OCI-M1 (cell line): ENCODE results near the gene DIABLO.
"Not testable (repeated sequence)": the region's sequence is repeated elsewhere in the genome, so short reads cannot be mapped to it uniquely, and the experiment has no call there.

ENCODE experiments used
- DNase-seq: peaks from one replicate; lab custom pipeline; 2025; lab: John Stamatoyannopoulos, UW

The DIABLO gene

DNA sequence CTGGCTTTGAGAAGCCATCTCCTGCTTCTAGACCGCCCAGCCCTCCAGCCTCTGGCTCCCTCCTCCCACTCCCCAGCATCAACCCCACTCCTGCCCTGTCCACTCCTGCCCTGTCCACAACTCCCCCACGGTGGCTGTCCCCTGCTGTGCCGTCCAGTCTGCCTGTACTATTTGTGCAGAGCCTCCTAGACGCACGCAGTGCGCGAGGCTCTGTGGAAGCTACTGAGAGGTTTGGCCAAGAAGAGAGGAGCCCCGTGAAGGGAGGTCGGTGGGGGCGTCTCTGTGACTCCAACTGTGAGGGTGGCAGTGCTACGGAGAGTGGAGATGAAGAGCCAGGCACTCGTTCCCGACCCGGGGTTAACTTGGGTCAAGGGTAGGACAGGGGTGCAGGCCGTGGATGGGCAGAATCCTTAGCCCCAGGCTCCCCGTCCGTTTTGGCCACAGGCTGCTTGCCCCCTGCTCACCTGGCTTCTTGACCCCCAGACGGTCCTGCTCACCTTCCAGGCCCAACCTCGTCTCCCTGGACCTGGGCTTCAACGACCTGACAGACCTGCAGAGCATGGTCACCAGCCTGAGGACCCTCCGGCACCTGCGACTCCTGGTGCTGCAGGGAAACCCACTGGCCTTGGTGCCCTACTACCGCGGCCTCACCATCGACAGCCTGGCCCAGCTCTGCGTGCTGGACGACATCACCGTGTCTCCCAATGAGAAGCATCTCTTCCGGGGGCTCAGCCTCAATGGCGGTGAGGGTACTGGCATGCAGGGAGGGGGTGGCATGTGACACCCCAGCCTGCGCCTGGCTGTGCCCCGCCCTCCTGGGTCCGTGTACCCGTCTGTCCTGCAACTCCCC lies 36.0 kb downstream of the DIABLO start:
- DNase-seq = no peak

DNA sequence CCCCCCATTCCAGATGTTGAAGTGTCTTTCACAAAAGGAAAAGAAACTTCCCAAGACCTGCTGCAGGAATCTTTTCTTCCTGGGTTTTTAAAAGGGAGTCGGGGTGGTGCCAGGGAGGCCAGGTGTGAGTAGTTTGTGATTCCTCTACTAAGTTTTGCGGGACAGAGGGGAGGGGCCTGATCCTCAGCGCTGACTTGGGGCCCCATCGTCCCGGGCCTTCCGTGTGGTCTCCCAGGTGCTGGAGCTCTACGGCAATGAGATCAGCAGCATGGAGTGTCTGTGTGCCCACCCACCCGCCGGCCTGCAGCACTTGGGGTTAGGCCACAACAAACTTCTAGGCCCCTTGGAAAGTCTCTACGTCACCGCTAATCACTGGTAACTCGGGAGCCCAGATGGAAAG lies 38.4 kb downstream of the DIABLO start:
- DNase-seq = no peak

- DNase-seq = no peak
These were observed 40.3 kb downstream of the DIABLO start for GRCh38 chr12:122185494-122186082.

DNA sequence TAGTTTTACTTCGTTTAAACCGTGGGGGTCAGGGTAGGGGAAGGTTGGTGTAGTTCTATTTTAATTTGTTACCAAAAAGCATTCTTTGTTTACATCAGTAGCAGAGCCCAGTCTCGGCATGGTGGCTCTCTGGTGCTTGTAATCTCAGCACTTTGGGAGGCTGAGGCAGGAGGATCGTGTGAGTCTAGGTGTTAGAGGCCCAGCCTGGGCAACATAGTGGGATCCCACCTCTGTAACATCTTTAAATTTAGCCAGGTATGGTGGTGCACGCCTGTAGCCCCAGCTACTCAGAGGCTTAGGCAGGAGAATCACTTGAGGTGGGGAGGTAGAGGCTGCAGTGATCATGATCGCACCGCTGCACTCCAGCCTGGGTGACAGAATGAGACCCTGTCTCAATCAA lies 40.8 kb downstream of the DIABLO start:
- no peak for DNase-seq

DNA sequence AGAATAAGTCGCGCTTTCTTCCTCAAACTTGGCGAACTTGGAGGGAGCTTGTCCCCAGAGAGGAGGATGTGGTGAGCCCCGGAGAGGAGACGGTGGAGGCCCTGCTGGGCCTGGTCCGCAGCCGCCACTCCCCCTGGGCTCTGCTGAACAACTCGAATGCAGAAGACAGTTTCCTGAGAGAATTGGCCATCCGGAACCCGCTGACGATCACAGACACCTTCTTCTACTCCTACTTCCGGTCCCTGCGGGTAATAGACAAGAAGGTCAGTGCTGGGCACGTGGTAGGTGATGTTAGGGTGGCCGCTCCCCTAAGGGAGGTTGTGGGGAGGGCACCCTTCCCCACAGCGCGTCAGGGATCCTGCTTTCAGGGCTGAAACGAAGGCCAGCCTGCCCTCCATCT lies 41.3 kb downstream of the DIABLO start:
- no peak for DNase-seq

DNA sequence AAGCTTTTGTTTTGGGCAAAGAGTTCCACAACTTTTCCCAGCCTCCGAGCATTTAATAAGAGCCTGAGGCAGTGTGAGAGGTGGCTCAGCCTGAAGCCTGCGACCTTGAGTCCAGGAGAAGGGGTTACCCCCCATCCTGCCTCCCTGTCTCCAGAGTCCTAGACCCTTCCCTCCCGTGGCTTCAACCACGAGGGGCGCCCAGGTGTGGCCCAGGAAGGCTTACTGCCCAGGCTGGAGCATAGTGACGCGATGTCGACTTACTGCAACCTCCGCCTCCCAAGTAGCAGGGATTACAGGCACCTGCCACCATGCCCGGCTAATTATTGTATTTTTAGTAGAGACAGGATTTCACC lies 42.3 kb downstream of the DIABLO start:
- DNase-seq = no peak

- DNase-seq = no peak
These were observed 42.8 kb downstream of the DIABLO start, which contains the start of gene LRRC43 for GRCh38 chr12:122182887-122183587. TSS of gene LRRC43 (plus strand) at chr12:122183123. CDS start at chr12:122183145, 22 bp downstream.

DNA sequence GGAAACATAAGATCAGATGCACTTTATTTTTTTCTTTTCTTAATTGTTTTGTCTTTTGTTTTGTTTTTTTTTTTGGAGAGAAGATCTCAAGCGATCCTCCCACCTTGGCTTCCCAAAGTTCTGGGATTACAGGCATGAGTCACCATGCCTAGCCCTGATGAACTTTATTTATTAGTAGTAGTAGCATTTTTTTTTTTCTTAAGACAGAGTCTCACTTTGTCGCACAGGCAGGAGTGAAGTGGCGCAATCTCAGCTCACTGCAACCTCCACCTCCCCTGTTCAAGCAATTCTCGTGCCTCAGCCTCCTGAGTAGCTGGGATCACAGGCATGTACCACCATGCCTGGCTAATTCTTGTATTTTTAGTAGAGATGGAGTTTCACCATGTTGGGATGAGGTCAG lies 49.4 kb downstream of the DIABLO start:
- not testable (repeated sequence) for DNase-seq

DNA sequence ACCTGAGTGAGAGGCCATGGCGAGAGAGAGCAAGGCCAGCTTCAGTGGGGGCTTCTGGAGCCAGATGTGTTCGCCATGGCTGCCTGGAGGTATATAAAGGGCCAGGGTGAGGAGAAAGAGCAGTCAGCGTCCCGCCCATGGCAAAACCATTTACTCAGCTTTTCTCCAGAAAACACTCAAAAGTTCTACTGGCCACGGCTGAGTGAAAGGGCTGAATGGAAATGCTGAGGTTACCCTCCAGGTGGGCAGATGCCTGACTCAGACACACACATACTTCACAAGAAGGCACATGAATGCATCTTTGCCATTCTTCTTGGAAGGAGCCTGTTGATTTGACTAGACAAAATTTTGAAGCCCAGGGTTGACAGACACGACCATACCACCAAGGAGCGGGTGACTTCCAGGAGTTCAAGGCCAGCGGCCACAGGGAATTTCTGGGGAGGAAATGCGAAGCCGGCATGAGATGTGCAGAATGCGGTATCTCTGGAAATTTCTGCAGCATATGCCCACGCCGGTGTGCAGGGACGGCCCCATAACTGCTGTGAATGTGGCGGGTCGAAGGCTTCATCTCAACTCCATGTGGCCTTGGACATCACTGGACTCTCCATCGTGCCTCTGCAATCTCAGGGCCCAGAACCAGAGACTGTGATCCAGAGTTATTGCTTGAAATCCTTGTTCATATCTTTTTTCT lies 51.6 kb downstream of the DIABLO start, which contains the start of gene IL31:
TSS of gene IL31 (minus strand) at position 67 of the 691 bp plus-strand sequence. CDS start at position 18, 49 bp downstream.
- no peak for DNase-seq

DNA sequence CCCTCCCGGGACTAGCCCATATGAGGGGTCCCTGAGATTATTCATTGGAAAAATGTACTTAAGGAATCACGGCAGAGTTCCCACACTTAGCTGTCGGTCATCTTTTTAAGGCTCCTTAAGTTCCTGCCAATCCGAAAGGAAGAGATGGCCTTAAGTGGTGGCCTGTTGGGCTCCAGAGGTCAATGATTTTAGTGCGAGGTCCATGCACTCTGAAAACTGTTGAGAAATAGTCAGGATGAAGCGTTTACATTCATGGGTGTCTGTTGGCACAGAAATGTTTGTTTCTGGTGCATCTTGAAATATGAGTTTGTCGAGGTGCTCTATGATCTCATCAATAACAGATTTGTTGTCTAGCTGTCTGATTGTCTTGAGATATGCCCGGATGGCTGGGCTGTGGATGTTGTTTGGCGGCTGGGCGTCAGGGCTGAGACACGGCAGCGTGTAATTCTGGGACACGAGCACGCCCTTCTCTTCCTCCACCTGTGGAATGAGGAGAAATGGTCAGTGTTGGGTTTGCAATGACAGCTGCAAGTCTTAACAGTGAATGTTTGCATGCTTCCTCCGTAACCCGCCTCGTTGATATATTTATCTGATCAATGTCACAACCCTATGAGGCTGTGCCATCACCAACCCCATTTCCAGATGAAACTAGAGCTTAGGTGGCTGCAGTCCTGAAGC lies 53.5 kb downstream of the DIABLO start:
- no peak for DNase-seq

GRCh38 chr12:122171399-122171798 lies 54.5 kb downstream of the DIABLO start:
- no peak for DNase-seq

- no peak for DNase-seq
These were observed 57.4 kb downstream of the DIABLO start for GRCh38 chr12:122168492-122168891.

DNA sequence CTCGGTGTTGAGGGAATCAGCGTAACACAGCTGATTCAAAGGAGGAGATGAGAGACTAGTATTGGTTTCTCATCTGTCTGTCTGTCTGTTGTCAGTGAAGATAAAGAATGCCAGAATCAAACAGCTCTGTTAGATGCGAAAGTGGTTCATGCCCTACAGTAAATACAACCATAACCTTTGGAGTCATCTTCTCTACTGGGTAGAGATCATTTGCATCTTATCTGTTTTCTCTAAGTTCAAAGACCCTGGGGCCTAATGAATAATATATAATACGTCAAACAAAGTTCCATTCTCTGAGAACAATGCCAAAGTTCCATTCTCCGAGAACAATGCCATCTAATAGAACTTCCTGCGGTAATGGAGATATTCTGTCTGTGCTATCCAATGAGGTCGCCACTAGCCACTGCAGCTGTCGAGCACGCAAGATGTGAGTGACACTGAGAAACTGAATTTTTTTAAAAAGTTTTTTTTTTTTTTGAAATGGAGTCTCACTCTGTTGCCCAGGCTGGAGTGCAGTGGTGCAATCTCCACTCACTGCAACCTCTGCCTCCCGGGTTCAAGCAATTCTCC lies 58.4 kb downstream of the DIABLO start:
- no peak for DNase-seq

DNA sequence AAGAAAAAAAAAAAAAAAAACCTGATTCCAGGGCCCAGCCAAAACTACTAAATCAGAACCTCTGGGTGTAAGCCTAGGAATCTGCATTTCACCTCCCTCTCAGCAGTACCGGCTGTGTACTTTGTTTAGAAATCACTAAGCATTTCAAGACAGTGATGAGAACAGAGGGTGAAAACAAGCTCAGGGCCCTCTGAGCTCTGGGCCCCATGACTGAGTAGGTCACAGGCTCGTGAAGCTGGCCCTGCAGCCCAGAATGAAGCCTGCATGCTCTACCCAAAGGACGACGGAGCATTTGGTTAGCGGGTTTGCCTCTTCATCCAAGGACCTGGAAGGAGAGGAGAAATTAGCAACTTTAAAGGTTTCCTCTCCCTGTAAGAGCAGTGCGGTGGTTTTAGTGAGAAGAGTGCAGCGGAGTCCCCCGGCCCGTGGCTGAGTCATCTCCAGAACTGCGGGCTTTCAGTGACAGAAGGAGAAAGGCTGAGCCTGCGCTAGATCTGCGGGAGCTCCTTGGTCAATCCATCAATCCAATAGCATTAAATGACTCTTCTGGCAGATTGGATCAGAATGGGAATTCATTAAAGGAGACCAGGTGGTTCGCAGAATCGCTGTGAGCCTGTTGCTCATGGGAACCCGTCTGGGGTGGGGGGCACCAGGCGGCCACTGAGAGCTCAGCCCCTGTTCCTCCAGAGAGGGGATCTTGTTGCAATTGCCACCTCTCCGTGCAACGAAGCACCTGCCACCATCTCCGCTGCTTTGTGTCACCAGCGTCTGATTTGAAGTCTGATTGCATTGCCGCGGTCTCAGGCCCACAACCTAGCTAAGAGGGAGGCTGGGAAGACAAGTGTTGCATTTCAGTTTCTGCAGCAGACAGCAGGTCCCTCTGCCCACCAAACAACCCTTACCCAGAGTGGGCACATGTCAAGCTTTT lies 59.2 kb downstream of the DIABLO start:
- DNase-seq = no peak

DNA sequence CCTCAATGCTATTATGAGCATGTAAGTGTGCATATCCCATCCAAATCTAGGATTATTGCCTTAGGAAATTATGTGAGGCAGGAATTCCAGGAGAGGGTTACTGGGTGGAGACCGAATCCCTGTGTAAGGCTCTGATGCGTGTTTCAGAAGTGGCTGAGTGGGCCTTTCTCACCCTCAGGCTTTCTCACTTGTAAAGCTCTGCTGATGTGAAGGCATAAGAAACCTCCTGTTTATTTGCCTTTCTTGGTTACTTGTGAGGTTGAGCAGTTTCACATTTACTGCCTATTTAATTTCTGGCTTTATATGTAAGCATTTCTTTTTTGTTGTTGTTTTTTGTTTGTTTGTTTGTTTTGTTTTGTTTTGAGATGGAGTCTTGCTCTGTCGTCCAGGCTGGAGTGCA lies 62.9 kb downstream of the DIABLO start:
- DNase-seq = no peak

DNA sequence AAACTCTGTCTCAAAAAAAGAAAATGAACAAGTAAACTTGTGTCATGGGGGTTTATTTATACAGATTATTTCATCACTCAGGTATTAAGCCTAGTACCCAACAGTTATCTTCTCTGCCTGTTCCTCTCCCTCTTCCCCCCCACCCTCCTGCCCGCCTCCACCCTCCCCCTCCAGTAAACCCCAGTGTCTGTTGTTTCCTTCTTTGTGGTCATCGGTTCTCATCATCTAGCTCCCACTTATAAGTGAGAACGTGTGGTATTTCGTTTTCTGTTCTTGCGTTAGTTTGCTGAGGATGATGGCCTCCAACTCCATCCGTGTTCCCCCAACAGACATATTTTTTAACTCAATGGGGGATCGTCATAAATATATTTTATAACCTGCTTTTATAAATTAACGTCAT lies 64.2 kb downstream of the DIABLO start:
- no peak for DNase-seq

GRCh38 chr12:122160761-122161160 lies 65.1 kb downstream of the DIABLO start:
- no peak for DNase-seq

GRCh38 chr12:122159882-122160281 lies 66.0 kb downstream of the DIABLO start:
- peak; percentile 18 for DNase-seq

- no peak for DNase-seq
These were observed 67.1 kb downstream of the DIABLO start for GRCh38 chr12:122158700-122159285.
